Measurements from ENCODE around the gene XRCC5.

DNA sequence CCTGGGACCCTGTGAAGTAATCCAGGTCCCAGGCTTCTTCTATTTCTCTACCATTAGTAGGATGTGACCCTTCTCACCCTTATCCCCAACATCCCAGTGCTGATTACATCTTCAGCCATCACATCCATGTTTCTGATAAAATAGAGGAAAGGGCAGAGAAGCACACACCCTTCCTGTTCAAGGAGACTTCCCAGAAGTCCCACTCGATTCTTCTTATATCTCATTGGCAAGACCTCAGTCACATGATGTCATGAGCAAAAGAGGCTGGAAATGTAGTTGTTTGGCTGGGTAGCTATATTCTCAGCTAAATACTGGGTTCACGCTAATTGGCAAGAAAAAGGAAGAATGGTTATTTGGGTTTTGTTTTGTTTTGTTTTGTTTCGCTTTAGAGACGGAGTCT, 8.0 kb upstream of the XRCC5 start:
- TF ChIP-seq RAD21 (IDR thresholded peaks at IDR 0.05; ENCODE audit: insufficient read depth, low read depth, low read length) (no peak), SP1 (IDR thresholded peaks at IDR 0.05; ENCODE audit: low read depth, low read length) (no peak)
- TF ChIP-seq, protein P1, sequence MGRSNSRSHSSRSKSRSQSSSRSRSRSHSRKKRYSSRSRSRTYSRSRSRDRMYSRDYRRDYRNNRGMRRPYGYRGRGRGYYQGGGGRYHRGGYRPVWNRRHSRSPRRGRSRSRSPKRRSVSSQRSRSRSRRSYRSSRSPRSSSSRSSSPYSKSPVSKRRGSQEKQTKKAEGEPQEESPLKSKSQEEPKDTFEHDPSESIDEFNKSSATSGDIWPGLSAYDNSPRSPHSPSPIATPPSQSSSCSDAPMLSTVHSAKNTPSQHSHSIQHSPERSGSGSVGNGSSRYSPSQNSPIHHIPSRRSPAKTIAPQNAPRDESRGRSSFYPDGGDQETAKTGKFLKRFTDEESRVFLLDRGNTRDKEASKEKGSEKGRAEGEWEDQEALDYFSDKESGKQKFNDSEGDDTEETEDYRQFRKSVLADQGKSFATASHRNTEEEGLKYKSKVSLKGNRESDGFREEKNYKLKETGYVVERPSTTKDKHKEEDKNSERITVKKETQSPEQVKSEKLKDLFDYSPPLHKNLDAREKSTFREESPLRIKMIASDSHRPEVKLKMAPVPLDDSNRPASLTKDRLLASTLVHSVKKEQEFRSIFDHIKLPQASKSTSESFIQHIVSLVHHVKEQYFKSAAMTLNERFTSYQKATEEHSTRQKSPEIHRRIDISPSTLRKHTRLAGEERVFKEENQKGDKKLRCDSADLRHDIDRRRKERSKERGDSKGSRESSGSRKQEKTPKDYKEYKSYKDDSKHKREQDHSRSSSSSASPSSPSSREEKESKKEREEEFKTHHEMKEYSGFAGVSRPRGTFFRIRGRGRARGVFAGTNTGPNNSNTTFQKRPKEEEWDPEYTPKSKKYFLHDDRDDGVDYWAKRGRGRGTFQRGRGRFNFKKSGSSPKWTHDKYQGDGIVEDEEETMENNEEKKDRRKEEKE (IDR thresholded peaks at IDR 0.05): no peak

Data from GM12878 (cell line).